ENCODE results near the gene KYAT1.
"Not testable (repeated sequence)": the region's sequence is repeated elsewhere in the genome, so short reads cannot be mapped to it uniquely, and the experiment has no call there.

Gene KYAT1

DNA sequence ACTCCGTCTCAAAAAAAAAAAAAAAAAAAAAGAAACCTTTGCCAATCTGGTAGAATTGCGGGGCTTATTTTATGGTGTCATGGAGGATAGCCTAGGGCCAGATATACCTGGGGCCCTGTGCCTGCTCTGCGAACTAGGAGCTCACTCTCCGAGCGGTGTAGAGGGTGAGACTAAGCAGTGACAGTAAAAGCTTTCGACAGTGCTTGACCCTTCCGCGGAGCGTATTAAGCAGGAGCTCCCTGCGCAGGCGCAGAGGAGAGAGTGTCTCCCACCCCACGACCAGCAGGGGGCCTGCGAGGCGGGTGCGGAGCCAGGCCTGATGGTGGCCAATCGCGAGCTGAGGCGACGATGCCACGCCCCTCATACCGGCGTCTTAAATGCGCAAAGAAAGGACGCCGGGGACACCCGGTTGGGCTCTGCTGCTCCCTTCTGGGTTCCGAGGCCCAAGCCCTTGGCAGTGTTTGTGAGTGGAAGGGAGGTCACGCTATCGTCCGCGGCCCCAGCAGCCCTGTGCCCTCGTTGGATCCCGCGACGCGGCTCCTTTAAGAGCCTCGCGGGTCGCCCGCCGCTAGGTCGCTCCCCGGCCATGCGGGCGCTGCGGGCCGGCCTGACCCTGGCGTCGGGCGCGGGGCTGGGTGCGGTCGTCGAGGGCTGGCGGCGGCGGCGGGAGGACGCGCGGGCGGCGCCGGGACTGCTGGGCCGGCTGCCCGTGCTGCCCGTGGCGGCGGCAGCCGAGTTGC, 63.5 kb downstream of the KYAT1 start, which contains the start of gene ENDOG:
Gene ENDOG (plus strand): TSS at position 402 of the 740 bp plus-strand sequence. CDS start 185 bp downstream, at position 587.
- peak; percentile 94 for DNase-seq (ENCODE audit: low read depth)

DNA sequence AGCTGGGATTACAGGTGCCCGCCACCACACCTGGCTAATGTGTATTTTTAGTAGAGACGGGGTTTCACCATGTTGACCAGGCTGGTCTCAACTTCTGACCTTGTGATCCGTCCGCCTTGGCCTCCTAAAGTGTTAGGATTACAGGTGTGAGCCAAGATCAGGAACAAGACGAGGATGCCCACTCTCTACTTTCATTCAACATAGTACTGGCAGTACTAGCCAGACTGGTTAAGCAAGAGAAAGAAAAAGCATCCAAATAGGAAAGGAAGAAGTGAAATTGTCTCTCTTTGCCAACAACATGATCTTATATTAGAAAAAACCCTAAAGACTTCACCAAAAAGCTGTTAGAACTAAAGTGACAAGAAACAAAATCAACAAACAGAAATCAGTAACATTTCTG, 70.9 kb downstream of the KYAT1 start:
- no peak for DNase-seq (ENCODE audit: low read depth)

DNA sequence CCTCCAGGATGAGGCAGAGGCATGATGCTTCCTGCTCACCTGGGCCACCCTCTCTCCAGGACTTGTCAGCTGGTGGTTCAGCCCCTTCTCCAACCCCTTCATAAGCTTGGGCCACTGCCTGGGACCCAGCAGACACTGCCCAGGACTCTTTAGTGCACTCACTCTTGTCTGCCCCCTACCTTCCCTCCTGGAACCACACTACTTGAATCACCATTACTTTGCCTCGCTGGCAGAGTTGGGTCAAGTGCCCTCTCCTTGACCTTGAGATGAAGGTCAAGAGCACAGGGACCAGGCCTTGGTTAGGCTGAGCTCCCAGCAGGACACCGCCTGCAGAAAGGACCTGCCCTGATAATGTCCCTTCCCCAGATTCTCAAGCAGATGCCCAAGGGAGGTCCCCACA, 71.9 kb downstream of the KYAT1 start:
- no peak for DNase-seq (ENCODE audit: low read depth)

DNA sequence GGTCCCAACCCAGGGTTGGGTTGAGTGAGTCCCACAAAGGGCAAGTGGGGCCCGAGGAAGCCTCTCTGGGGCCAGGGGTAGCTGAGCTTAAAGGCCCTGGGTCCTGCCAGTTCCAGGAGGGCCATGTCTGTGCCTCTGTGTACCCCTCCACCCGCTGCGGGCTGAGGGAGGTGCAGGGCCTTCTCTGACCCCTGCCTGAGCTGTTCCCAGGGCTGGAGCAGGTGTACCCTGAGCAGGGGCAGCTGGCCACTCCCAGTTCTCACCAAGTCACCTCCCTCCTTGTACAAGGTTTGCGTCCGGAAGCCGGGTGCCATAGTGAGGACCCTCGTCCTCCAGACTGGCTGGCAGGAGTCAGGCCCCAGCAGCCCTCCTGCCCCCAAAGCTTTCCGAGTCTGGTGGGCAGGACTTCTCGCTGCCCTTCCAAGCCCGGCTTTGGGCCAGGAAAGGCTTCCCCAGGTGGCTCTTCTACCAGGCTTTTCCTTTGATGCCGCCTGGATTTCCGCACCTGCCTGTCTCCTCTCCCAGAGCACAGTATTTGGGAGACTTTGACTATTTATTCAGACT, 72.6 kb downstream of the KYAT1 start:
- no peak for DNase-seq (ENCODE audit: low read depth)

DNA sequence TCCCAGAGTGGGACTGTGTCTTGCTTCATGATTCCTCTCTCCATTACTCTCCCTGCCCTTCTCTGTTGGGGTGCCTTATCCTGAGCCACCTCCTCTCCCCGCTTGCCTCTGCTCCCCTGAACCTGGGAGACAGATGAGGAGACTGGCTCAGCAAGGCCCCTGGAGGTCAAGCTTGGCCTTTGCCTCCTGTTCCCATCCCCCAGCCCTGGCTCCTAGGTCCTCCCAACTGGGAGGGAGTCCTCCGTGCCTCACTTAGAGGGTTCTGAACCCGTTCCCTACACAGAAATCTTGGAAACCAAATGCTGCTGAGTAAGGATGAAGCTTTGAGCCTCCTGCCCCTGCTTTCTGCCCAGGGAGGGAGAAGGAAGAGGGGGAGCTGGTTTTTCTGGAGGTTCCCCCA, 73.2 kb downstream of the KYAT1 start:
- no peak for DNase-seq (ENCODE audit: low read depth)

DNA sequence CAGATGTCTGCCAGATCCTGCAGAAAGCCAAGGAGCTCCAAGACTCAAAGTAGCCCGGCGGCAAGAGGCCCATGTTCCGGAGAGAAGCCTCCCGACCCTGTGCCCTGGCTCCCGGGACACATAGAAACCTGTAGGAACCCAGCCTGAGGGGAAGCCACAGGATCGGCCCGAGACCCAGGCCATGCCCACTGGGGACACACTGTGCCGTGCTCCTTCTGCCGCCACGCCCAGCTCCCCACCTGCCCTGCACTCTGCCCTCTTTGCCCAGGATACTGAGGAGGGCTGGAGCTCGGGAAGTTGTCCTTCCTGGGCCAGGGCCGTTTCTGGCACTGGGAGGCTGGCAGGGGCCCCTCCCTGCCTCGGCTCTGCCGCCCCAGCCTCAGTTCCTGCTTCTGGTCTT, 73.9 kb downstream of the KYAT1 start:
- no peak for DNase-seq (ENCODE audit: low read depth)

DNA sequence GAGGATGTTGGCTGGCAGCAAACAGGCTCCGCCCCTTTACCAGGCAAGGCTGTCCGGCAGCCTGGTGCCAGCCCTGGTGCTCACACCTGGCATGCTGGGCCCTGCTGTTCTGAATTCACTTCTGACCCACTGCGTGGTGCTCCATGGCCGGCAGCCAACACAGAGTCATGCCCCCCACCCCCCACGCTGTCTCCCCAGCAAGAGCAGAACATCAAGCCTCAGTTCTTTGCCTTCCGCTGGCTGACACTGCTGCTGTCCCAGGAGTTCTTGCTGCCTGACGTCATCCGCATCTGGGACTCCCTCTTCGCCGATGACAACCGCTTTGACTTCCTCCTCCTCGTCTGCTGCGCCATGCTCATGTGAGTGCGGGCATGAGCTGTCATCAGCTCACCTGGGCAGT, 76.1 kb downstream of the KYAT1 start:
- no peak for DNase-seq (ENCODE audit: low read depth)

DNA sequence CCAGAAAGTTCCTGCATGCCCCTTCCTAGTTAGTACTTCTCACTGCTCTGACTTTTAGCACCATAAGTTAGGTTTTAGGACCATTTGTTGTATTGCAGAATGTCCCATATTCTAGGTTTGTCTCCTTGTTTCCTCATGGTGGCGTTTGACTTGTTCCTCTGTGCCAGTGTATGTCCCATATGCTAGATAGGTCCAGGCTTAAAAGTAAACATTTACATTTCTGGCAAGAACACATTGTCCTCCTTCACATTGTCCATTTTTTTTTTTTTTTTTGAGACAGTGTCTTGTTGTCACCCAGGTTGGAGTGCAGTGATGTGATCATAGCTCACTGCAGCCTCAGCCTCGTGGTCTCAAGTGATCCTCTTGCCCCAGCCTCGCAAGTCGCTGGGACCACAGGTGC, 79.3 kb downstream of the KYAT1 start:
- DNase-seq (ENCODE audit: low read depth): no peak

DNA sequence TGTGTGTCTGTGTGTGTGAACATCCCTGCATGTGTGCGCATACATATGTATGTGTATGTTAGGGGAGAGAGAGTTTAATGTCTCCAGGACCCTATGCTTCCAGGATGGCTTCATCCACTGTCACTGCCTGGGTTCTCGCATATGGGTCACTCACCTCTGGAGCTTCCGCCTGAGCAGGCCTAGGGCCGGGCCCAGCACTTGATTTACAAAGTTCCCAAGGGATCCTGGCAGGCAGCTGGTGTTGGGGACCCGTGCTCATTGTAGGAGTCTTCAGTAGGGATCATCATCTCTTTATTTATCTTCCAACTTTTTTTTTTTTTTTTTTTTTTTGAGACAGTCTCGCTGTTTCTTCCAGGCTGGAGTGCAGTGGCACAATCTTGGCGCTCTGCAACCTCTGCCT, 81.7 kb downstream of the KYAT1 start:
- DNase-seq (ENCODE audit: low read depth): no peak

DNA sequence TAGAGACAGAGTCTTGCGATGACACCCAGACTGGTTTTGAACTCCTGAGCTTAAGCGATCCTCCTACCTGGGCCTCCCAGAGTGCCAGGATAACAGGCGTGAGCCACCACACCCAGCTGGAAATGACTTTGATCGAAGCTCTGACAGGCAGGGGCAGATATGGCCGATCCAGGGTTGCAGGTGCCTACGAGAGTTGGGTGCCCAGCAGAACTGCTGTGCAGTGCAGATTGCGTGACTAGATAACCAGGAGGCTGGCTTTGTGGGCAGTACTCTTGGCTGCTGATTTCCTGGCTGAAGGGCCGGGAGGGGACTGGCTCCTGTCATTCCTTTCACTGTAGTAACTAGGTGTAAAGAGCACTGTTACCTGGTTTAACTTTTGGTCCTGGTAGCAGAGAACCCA, 82.9 kb downstream of the KYAT1 start:
- DNase-seq (ENCODE audit: low read depth): no peak

DNA sequence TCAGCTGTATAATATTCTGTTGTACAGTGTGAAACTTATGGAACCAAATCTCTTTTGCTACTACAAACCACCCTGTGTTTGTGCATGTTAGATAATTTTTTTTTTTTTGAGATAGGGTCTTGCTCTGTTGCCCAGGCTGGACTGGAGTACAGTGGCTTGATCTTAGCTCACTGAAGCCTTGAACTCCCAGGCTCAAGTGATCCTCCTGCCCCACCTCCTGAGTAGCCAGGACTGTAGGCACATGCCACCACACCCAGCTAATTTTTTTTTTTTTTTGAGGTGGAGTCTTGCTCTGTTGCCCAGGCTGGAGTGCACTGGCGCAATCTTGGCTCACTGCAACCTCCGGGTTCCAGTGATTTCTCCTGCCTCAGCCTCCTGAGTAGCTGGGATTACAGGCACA, 86.8 kb downstream of the KYAT1 start:
- not testable (repeated sequence) for DNase-seq (ENCODE audit: low read depth)

DNA sequence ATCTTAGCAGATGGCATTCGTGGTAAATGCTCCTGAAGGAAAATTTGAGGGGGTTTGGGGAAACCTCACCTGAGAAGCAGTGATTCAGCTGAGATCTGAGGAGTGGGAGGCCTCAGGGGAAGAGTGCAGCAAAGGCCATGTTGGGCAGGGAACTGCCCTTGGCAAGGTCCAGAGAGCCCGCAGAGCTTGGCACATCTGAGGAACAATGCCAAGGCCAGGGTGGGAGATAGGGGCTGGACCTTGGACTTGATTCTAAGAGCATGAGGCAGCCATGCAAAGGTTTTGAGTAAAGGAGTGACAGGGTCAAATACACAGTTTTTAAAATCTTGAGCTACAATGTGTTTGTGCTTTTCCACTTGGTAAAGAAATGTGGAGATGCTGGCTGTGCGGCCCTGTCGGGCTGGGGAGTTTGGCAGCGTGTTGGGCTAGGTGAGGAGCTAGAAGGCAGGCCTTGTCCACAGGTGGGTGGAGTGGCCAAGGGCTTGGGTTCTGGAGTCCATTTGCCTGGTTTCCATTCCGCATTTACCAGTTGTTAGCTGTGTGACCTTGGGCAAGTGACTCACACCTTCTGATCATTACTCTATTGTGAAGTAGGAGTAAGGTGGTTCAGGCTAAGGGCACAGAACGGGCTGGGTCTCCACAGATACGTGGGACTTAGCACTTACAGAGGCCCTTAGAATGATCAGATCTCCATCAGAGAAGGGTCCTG, 88.6 kb downstream of the KYAT1 start:
- DNase-seq (ENCODE audit: low read depth): no peak

DNA sequence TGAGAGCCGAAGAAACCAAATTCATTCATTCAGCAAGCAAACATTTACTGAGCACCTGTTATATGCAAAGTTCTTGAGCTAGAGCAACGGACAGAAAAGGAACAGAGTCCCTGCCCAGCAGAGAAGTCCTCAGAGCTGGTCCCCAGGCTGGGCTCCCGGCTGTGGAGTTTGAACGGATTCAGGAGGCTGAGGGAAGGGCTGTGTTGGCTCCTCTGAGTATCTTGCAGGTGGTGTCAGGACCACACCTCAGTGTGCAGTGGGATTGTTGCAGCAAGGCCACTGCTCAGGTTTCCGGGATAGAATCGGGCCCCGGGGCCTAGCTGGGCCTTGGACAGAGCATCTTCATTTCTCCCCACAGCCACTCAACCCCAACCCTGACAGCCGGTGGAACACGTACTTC, 89.6 kb downstream of the KYAT1 start:
- no peak for DNase-seq (ENCODE audit: low read depth)

DNA sequence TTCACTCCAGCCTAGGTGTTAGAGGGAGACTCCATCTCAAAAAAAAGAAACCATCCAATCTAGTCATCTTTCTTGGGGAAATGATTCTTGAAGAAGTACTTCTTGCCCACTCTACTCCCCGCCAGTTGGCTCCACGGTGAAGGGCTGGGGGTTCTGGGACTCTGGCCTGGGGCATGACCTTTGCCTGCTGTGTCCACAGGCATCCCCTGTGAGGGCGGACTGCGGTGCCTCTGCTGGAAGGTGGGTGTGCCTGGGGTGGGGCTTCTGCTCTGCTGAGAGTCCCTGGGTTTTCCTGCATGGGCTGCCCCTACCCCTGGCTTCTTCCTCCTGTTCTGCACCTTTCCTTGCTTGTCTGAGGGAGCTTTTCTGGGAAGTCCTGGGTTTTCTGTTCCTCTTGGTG, 91.2 kb downstream of the KYAT1 start:
- no peak for DNase-seq (ENCODE audit: low read depth)

DNA sequence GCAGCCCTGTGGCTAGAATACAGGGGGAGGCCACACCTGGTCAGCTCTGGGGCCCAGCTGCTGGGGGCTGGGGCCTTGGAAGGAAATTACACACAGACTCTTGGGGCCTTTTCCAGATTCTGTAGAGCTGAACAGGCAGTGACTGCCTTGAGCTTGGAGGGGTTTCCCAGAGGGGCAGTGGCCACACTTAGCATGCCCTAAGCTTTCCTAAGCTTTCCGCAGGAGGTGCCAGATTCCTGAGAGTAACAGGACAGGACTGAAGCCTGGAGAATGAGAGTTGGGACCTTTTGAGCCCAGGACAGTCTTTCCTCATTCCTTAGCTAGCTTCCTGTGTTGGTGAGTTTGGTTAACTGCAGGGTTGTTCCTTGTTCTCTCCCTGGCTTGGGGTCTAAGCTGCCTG, 93.3 kb downstream of the KYAT1 start:
- no peak for DNase-seq (ENCODE audit: low read depth)

DNA sequence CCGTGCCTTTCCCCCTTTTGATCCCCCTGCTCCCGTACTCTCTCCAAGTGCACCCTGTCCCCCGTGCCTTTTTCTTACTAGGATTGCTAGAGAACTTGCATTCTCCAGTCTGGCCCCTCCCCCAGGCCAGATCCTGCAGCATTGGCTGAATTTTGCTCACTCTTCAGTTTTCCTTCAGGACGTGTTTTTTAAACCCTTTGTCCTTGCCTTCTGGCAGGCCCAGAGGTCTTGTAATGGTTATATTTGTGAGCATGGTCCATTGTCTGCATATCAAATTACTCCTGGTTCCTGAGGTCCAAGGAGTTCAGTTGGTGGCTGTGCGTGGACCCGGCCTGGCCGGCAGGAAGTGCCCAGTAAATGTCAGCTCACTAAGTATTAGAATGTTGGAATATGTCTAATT, 94.1 kb downstream of the KYAT1 start:
- peak; percentile 23 for DNase-seq (ENCODE audit: low read depth)

DNA sequence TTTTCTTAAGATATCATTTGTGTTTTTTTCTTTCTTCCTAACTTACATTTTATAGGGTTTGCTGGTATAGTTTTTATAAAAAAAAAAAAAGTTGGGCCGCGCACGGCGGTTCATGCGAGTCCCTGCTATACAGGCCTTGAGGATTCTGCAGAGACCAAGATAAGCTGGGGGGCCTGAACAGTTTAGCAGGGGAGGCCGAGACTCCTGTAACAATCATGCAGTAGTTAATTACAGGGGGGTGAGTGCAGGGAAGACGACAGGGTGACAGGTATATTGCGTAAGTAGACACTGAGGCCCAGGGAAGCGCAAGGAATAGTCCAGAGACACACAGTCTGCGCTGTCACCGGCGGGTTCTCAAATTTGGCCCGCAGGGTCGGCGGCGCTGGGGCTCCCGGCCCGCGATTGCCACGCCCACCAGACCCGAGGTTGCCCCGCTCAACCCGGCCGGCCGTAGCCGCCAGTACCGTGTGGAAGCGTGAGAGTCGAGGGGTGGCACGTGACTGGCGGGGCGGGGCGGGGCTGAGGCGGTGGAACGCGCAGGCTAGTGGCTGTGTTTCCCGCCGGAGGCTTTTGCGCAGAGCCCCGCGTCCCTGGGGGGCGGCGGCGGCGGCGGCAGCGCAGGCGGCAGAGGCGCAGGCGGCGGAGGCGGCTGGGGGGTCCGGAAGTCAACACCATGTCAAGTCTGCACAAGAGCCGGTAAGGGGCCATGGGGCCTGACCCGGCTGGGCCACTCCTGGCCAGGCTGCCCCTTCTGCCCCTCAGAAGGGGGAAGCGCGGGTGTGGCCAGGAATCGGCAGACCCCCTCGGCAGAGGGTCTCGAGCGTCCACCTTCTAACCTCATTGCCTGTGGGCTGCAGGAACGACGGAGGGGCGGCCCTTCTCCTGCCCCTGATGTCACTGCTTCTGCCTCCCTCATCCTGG, 94.8 kb downstream of the KYAT1 start, which contains the start of gene TBC1D13:
Gene TBC1D13 (plus strand): TSS at position 573 of the 921 bp plus-strand sequence. CDS start 101 bp downstream, at position 674.
- DNase-seq (ENCODE audit: low read depth): peak; percentile 82

DNA sequence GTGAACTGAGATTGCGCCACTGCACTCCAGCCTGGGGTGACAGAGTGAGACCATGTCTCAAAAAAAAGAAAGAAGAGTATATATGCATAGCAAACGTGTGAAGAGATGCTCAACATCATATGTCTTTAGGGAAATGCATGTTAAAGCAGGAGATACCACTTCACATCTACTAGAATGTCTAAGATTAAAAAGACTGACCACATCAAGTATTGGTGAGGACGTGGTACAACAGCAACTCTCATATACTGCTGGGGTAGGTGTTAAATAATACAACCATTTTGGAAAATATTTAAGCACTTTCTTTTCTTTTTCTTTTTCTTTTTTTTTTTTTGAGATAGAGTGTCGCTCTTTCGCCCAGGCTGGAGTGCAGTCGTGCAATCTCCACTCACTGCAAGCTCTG, 96.3 kb downstream of the KYAT1 start:
- no peak for DNase-seq (ENCODE audit: low read depth)
